Fibroblast of lung (primary cell): ENCODE results near the gene EPHB2. TPM values are rescaled to one million over a fixed set of nuclear protein-coding genes. Genes with fewer than 3 reads are reported as not detected.

ENCODE experiments used
- DNase-seq, 2 donors: peaks; one replicate each; pipeline versions ENCODE4 v3.0.0 to v3.0.0-alpha.2; 2010; ENCODE audit warnings: low read depth in 2 of 2
- H2AFZ ChIP-seq: 2 replicates; pipeline ENCODE4 v1.5.1; 2012; ENCODE audit warnings: low read length, control low read depth, inconsistent platforms
- H3K27ac ChIP-seq: 2 replicates; pipeline ENCODE4 v1.5.1; 2011; ENCODE audit warnings: low read length, control low read depth; ENCODE audit not compliant: insufficient read depth
- H3K27me3 ChIP-seq: 2 replicates; pipeline ENCODE4 v1.5.1; 2011; ENCODE audit warnings: mild to moderate bottlenecking, low read length; ENCODE audit not compliant: control insufficient read depth, insufficient read depth
- H3K36me3 ChIP-seq: 2 replicates; pipeline ENCODE4 v1.5.1; 2011; ENCODE audit warnings: low read length; ENCODE audit not compliant: control insufficient read depth, insufficient read depth
- H3K4me1 ChIP-seq: 2 replicates; pipeline ENCODE4 v1.5.1; 2011; ENCODE audit warnings: low read length; ENCODE audit not compliant: control insufficient read depth, insufficient read depth; ENCODE audit errors: extremely low read depth
- H3K4me2 ChIP-seq: 2 replicates; pipeline ENCODE4 v1.5.1; 2011; ENCODE audit warnings: low read length, control low read depth; ENCODE audit not compliant: insufficient read depth; ENCODE audit errors: extremely low read depth
- H3K4me3 ChIP-seq, 4 experiments: fragments of 200-600 bp in 1 of 4; sonication (generic) in 1 of 4; replicated peaks in 1 of 4; 2 replicates each; pipeline ENCODE4 v1.5.1; 2011 to 2016; ENCODE audit warnings: low read length in 4 of 4, low read depth in 3 of 4, mild to moderate bottlenecking in 3 of 4, control low read depth in 2 of 4, inconsistent platforms in 1 of 4, mixed read lengths in 1 of 4; ENCODE audit not compliant: insufficient read depth in 1 of 4; ENCODE audit errors: control extremely low read depth in 1 of 4
- H3K79me2 ChIP-seq: 2 replicates; pipeline ENCODE4 v1.5.1; 2012; ENCODE audit warnings: mild to moderate bottlenecking, low read length, inconsistent platforms; ENCODE audit not compliant: control insufficient read depth, insufficient read depth
- H3K9ac ChIP-seq: 2 replicates; pipeline ENCODE4 v1.5.1; 2011; ENCODE audit warnings: mild to moderate bottlenecking, low read length, control low read depth; ENCODE audit not compliant: insufficient read depth
- H3K9me3 ChIP-seq: 2 replicates; pipeline ENCODE4 v1.5.1; 2012; ENCODE audit warnings: low read depth, low read length; ENCODE audit not compliant: control insufficient read depth, insufficient read depth
- H4K20me1 ChIP-seq: 2 replicates; pipeline ENCODE4 v1.5.1; 2011; ENCODE audit warnings: low read length; ENCODE audit not compliant: control insufficient read depth, insufficient read depth; ENCODE audit errors: extremely low read depth
- CTCF ChIP-seq, 2 donors: IDR thresholded peaks in 1 of 2; conservative IDR thresholded peaks in 1 of 2; 1 replicate in 1 of 2; 2 replicates in 1 of 2; pipeline ENCODE4 v1.5.1; 2011 to 2012; ENCODE audit warnings: low read length in 2 of 2, control low read depth in 1 of 2, inconsistent platforms in 1 of 2, low read depth in 1 of 2, mild to moderate bottlenecking in 1 of 2
- EZH2 ChIP-seq: IDR thresholded peaks from 2 replicates; pipeline ENCODE4 v1.5.1; 2012; ENCODE audit warnings: low read length, control low read depth, mild to moderate bottlenecking; ENCODE audit errors: missing control alignments
- polyA plus RNA-seq, 2 donors: library from polyadenylated mRNA; depleted of rRNA in 1 of 2; stranded (reverse) in 1 of 2; unstranded in 1 of 2; fragments of >200 nt; gene quantifications; 2 replicates each; pipeline ENCODE4 v1.2.1, GENCODE V29; 2011 to 2012; ENCODE audit warnings: missing spikeins in 1 of 2
- total RNA-seq: library from RNA; depleted of rRNA; stranded (reverse); fragments of >200 nt; gene quantifications from 2 replicates; pipeline ENCODE4 v1.2.1, GENCODE V29; 2014

EPHB2 gene
- total and polyA plus RNA-seq, 2 donors (not counting 1 experiment from before 2014, with no cell fraction given) = 4.1 to 11.2 TPM

DNA sequence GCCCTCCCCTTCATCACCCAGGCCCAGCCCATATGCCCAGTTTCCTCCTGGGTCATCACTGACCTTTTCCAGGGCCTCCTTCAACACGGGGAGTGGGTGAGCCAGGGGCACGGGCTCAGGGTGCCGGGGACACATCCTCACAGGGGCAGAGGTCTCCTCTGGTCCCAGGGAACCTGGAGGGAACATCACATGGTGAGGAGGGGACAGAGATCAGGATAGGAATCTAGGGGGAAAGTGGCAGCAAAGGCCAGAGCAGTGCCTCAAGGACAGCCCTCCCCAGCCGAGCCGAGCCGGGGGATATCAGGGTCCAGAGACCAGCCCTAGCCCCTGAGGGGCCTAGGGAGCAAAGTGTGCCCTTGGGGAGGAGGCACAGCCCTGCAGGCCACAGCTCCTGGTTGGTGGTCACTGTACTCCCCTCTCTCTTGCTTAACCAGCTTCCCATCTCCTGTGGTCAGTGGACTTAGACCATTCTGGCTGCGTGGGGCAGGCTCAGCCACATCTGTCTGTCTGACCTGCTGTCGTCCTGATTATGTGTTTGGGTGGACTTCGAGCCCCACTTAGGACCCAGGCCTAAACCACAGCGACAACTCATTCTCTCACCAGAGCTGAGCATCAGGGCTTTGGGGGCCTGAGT lies 252.5 kb downstream of the EPHB2 start:
- H3K9ac ChIP-seq = no peak overlapping the region

DNA sequence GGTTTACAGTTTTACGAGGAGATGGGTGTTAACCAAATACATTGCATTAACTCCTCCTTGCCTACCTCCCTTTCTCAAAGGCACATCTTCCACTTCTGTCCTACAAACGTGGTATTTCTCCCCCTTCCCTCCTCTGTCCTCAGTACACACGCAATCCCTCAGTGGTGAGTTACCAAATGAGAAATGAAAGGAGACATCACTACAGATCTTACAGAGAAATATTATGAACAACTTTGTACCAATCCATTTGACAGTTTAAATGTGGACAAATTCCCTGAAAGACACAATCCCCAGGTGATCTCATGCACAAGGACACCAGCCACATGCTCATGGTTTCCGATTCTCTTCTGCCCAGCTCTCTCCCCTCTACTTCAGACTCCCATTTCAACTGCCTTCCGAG lies 255.7 kb downstream of the EPHB2 start:
- H3K4me2 ChIP-seq = no peak overlapping the region
- no peaks in the 10 kb centered on the region for H4K20me1 ChIP-seq
- H3K27me3 ChIP-seq = peaks cover 13% of the 10 kb centered on the region
- no peak overlapping the region for H2AFZ ChIP-seq
- no peak overlapping the region for H3K9ac ChIP-seq
- H3K79me2 ChIP-seq = no peaks in the 10 kb centered on the region
- H3K9me3 ChIP-seq = no peaks in the 10 kb centered on the region
- TF ChIP-seq CTCF (conservative IDR thresholded peaks at IDR 0.05 in 1 of 2, IDR thresholded peaks at IDR 0.05 in 1 of 2; ENCODE audit: low read depth in 1 of 2, low read length in 2 of 2) (no peak), EZH2 (no peak)
- H3K27ac ChIP-seq = no peak overlapping the region
- DNase-seq = no peak
- no peaks in the 10 kb centered on the region for H3K4me1 ChIP-seq
- H3K36me3 ChIP-seq = no peaks in the 10 kb centered on the region
- H3K4me3 ChIP-seq = no peak overlapping the region

More for the DNA sequence above, 252.5 kb downstream of the EPHB2 start:
- H3K79me2 ChIP-seq = no peaks in the 10 kb centered on the region
- H3K4me2 ChIP-seq = no peak overlapping the region
- no peaks in the 10 kb centered on the region for H3K4me1 ChIP-seq
- no peaks in the 10 kb centered on the region for H4K20me1 ChIP-seq
- H3K27ac ChIP-seq = no peak overlapping the region
- H3K4me3 ChIP-seq = no peak overlapping the region
- no peaks in the 10 kb centered on the region for H3K36me3 ChIP-seq
- TF ChIP-seq CTCF (conservative IDR thresholded peaks at IDR 0.05 in 1 of 2, IDR thresholded peaks at IDR 0.05 in 1 of 2; ENCODE audit: low read depth in 1 of 2, low read length in 2 of 2) = no peak
- no peak for TF ChIP-seq EZH2
- DNase-seq = no peak
- no peak overlapping the region for H2AFZ ChIP-seq
- peaks cover 5% of the 10 kb centered on the region for H3K27me3 ChIP-seq
- no peaks in the 10 kb centered on the region for H3K9me3 ChIP-seq

GRCh38 chr1:22967833-22968232 lies 257.2 kb downstream of the EPHB2 start:
- DNase-seq = no peak
- Histone ChIP-seq H3K36me3 (no peaks in the 10 kb centered on the region), H3K4me3 (no peak overlapping the region)

More at GRCh38 chr1:22967833-22968232, 257.2 kb downstream of the EPHB2 start:
- no peak for TF ChIP-seq CTCF (conservative IDR thresholded peaks at IDR 0.05 in 1 of 2, IDR thresholded peaks at IDR 0.05 in 1 of 2; ENCODE audit: low read depth in 1 of 2, low read length in 2 of 2)
- no peak for TF ChIP-seq EZH2
- Histone ChIP-seq H3K79me2 (no peaks in the 10 kb centered on the region), H3K27ac (no peak overlapping the region), H3K27me3 (peaks cover 21% of the 10 kb centered on the region), H4K20me1 (no peaks in the 10 kb centered on the region), H3K9me3 (no peaks in the 10 kb centered on the region), H3K4me2 (no peak overlapping the region), H2AFZ (no peak overlapping the region), H3K4me1 (no peaks in the 10 kb centered on the region), H3K9ac (no peak overlapping the region)
